Measurements from ENCODE around the gene EBF4.
A peak's percentile ranks its signal among the peaks of the same experiment; 100 is the strongest.
"Not testable (repeated sequence)": the region's sequence is repeated elsewhere in the genome, so short reads cannot be mapped to it uniquely, and the experiment has no call there.

The EBF4 gene

GRCh38 chr20:2796011-2796660, 103.6 kb downstream of the EBF4 start:
- no peak for DNase-seq (ENCODE audit: low read depth)

DNA sequence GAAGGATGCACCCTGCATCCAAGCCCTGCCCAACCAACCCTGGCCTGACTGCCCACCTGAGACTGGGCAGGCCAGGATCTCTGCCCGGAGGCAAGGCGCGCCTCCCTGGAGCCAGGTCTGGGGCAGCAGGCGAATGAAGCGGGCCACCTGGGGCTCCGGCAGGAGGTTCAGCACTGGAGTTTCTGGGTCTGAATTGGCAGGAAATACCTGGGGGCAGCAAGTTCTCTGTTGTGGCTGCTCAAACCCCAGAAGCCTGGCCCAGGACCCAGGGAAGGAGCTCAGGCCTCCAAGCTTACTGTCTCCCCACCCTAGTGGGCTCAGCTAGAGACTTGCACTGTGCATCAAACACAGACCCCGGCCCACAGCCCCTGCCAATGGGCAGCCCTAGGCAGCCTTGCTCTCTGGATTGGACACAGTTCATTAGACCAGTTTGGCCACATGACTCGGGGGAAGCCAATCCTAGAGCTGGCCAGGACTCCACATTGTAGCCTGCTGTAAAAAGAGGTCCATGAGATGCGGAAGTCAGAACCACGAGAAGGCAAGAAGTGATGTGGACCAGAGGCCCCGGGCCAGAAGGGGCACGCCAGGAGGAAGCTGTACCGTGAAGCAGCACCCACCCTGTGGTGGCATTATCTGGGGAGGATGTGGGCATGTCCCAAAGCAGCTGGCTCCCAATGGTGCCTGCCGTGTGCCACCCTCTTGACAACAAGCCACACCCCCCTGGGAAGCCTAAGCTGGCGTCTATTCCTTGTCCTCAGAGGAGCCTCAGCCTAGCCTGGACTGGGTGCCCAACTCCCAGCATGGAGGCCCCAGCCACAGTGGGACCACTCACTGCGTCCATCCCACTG, 104.8 kb downstream of the EBF4 start:
- no peak for DNase-seq (ENCODE audit: low read depth)

- DNase-seq (ENCODE audit: low read depth), result no peak
These were observed 105.7 kb downstream of the EBF4 start for GRCh38 chr20:2798095-2798805.

GRCh38 chr20:2798814-2799213, 106.2 kb downstream of the EBF4 start:
- DNase-seq (ENCODE audit: low read depth), result no peak

DNA sequence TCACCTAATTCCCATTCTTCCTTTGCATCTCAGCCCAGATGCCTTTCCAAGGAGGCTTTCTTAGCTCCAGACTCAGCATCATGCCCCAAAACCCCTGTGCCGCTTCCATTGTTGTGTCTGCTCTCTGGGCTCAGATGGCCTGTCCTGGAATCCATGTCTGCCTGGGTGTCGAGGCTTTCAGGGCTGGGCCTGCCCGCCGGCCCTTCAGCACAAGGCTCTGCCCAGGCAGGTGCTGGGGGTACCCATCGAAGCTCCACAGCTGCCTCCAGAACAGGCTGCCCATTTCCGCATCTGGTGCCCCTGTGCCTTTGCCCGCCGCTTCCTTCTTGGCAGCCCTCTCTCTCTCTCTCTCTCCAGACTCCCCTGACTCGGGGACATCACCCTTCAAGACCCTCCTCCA, 106.7 kb downstream of the EBF4 start:
- DNase-seq (ENCODE audit: low read depth), result no peak

GRCh38 chr20:2799688-2800520, 107.3 kb downstream of the EBF4 start:
- DNase-seq (ENCODE audit: low read depth), result no peak

- peak; percentile 98 for DNase-seq (ENCODE audit: low read depth)
These were observed 108.1 kb downstream of the EBF4 start, which contains the start of gene CPXM1 for GRCh38 chr20:2800521-2801285. Gene CPXM1, minus strand, starts transcription at chr20:2800627. Its CDS starts 55 bp downstream, at chr20:2800572.

DNA sequence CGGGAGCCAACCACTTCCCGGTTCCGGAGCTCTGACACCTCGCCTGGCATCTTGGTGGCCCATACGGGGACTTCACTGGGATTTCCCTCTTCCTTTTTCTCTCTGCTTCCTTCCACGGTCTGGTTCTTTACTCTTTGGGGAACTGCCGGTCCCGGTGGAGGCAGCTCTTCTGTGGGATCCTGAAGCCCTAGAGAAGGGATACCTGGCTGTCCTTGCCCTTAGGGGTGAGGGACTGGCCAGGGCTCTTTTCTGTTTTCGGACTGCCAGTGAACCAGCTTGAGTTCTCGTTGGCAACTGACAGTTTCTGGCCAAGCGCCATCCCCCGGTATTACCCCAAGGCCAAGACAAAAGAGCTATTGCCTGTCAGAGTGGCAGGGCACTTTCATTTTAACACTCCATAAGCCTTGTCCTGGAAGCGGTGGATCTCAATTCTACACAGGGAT, 108.7 kb downstream of the EBF4 start:
- DNase-seq (ENCODE audit: low read depth), result peak; percentile 79

- DNase-seq (ENCODE audit: low read depth), result no peak
These were observed 111.7 kb downstream of the EBF4 start for GRCh38 chr20:2804041-2804828.

GRCh38 chr20:2804852-2805688, 112.5 kb downstream of the EBF4 start:
- no peak for DNase-seq (ENCODE audit: low read depth)

GRCh38 chr20:2805689-2806350, 113.2 kb downstream of the EBF4 start:
- no peak for DNase-seq (ENCODE audit: low read depth)

- no peak for DNase-seq (ENCODE audit: low read depth)
These were observed 113.7 kb downstream of the EBF4 start for GRCh38 chr20:2806351-2806701.

DNA sequence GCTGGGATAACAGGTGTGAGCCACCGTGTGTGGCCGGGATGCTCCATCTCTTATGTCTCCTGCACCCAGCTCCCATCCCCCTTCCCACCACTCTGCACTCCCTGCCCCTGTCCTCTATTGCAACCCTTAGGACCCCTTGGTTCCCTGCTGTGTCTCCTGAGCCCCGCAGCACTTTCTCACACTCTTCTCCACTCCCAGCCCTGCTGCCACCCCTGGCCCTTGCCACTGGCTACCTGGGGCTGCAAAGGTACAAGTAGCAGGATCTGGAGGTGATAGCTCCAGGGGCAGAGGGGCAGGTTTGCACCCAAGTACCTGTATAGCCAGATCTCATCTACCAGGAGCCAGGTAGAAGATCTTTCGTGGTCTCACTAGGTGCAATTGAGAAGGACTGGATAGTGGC, 114.4 kb downstream of the EBF4 start:
- no peak for DNase-seq (ENCODE audit: low read depth)

DNA sequence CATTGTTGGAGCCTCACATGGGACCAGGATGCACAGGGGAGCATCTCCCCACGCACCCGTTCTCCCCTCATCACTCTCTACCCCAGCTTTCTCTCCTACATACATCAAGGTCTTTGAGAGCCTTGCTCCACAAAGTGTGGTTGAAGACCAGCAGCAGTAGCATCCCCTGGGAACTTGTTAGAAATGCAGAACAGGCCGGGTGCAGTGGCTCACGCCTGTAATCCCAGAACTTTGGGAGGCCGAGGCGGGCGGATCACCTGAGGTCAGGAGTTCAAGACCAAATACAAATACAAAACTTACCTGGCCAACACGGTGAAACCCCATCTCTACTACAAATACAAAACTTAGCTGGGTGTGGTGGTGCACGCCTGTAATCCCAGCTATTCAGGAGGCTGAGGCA, 115.3 kb downstream of the EBF4 start:
- not testable (repeated sequence) for DNase-seq (ENCODE audit: low read depth)

DNA sequence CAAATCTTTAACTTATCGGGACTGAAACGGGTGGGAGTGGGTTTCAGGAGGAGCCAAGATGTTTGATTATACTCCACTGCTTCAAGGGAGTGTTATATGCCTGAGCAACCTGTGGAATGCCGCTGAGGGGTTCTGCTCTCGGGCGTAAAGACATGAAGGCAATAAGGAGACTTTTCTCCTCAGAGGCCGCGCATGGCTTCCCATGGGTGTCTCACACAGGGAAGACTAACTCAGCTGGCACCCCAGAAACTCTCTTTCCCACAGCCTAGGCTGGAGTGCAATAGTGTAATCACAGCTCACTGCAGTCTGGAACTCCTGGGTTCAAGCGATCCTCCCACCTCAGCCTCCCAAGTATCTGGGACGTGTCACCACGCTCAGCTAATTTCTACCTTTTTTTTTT, 117.1 kb downstream of the EBF4 start:
- DNase-seq (ENCODE audit: low read depth), result no peak

All from CMK (cell line).